Left ventricle myocardium inferior (tissue), 1 donor: Measurements from ENCODE around the gene PPARD. TPM values are rescaled to one million over a fixed set of nuclear protein-coding genes. Genes with fewer than 3 reads are reported as not detected.

Source experiments
- DNase-seq: peaks from one replicate; pipeline ENCODE4 v3.0.0-alpha.2; 2020
- H3K27ac ChIP-seq: fragments of 200-600 bp; replicated peaks from 2 replicates; pipeline ENCODE4 v1.8.0; 2021
- H3K27me3 ChIP-seq: fragments of 200-600 bp; 2 replicates; pipeline ENCODE4 v1.8.0; 2021; ENCODE audit warnings: low read depth
- H3K36me3 ChIP-seq: fragments of 200-600 bp; 2 replicates; pipeline ENCODE4 v1.8.0; 2021
- H3K4me1 ChIP-seq: fragments of 200-600 bp; 2 replicates; pipeline ENCODE4 v1.8.0; 2021
- H3K4me3 ChIP-seq: fragments of 200-600 bp; 2 replicates; pipeline ENCODE4 v1.8.0; 2021; ENCODE audit warnings: mild to moderate bottlenecking, moderate library complexity
- H3K9me3 ChIP-seq: fragments of 200-600 bp; replicated peaks from 2 replicates; pipeline ENCODE4 v1.8.0; 2021
- intact Hi-C: fragments of 100-400 bp; cut with micrococcal nuclease; formaldehyde crosslinking; loops from one replicate; pipeline ENCODE4 v1.11.0; 2022
- total RNA-seq: library from RNA; stranded (reverse); fragmentation: NEBNext Ultra II Directional; extraction: Animal tissue kit (Norgen Biotek cat#: 25700); gene quantifications from one replicate; pipeline ENCODE4 v1.2.1, GENCODE V29; 2021
- TF ChIP-seq, protein P1 (sequence below): fragments of 200-600 bp; IDR thresholded peaks from 2 replicates; pipeline ENCODE4 v1.8.0; 2021; ENCODE audit warnings: antibody characterized with exemption, mild to moderate bottlenecking, borderline replicate concordance
- donor health status: DM: no; HTN: yes; CAD: no; lungs with severe emphysema.

The PPARD gene
- total RNA-seq, 1 donor from 2014 or later, result 14.9 TPM

DNA sequence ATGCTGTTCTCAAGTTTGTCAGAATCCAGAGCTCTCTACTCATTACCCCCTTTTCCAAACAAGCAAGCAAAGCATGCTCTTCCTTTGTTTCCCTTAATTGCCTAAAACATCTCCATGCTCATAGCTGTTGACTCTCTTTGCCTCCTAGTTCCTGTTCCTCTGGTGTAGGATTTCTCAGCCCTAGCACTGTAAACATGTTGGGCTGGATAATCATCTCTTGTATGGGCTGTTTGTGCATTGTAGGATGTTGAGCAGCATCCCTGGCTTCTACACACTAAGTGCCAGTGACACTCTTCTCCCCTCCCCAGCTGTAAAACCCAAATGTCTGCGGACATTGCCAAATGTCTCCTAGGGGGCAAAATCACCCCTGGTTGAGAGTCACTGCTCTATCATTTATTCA is 14.0 kb downstream of the PPARD start:
- Histone ChIP-seq H3K9me3 (no peaks in the 10 kb centered on the region), H3K4me1 (peaks cover 43% of the 10 kb centered on the region), H3K4me3 (no peak overlapping the region), H3K27me3 (no peaks in the 10 kb centered on the region), H3K36me3 (peaks cover 33% of the 10 kb centered on the region), H3K27ac (no peak overlapping the region)
- intact Hi-C loops, result no loop called here
- no peak for DNase-seq
- TF ChIP-seq, protein P1, sequence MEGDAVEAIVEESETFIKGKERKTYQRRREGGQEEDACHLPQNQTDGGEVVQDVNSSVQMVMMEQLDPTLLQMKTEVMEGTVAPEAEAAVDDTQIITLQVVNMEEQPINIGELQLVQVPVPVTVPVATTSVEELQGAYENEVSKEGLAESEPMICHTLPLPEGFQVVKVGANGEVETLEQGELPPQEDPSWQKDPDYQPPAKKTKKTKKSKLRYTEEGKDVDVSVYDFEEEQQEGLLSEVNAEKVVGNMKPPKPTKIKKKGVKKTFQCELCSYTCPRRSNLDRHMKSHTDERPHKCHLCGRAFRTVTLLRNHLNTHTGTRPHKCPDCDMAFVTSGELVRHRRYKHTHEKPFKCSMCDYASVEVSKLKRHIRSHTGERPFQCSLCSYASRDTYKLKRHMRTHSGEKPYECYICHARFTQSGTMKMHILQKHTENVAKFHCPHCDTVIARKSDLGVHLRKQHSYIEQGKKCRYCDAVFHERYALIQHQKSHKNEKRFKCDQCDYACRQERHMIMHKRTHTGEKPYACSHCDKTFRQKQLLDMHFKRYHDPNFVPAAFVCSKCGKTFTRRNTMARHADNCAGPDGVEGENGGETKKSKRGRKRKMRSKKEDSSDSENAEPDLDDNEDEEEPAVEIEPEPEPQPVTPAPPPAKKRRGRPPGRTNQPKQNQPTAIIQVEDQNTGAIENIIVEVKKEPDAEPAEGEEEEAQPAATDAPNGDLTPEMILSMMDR, result no peak

DNA sequence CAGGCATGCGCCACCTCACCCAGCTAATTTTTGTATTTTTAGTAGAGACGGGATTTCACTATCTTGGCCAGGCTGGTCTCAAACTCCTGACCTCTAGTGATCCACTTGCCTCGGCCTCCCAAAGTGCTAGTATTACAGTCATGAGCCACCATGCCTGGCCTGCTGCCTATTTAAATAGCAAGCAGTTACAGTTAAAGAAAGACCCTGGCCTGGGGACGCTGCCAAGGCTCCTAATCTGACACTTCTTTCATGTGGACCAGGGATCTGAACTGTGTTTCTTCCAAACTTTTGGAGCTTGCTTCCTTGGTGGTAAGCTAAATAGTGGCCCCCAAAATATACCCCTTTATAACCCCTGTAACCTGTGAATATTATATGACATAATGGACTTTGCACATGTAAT is 15.3 kb downstream of the PPARD start:
- Histone ChIP-seq H3K27me3 (no peaks in the 10 kb centered on the region), H3K27ac (no peak overlapping the region), H3K36me3 (peaks cover 20% of the 10 kb centered on the region), H3K4me3 (no peak overlapping the region), H3K4me1 (peaks cover 56% of the 10 kb centered on the region), H3K9me3 (no peaks in the 10 kb centered on the region)
- intact Hi-C loops, result no loop called here
- TF ChIP-seq, protein P1, result no peak
- no peak for DNase-seq

DNA sequence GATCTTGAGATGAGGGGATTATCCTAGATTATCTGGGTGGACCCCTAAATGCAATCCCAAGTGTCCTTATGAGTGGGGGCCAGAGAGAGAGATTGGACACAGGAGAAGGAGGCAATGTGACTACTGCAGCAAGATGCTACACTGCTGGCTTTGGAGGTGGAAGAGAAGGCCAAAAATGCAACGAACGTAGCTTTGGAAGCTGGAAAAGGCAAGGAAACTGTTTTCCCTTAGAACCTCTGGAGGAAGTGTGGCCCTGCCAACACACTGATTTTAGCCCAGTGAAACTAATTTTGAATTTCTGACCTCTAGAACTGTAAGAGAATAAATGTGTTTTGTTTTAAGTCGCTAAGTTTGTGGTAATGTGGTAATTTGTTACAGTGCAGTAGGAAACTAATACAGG is 15.7 kb downstream of the PPARD start:
- no peak overlapping the region for H3K4me3 ChIP-seq
- no peaks in the 10 kb centered on the region for H3K27me3 ChIP-seq
- H3K4me1 ChIP-seq, result peaks cover 60% of the 10 kb centered on the region
- no peak for DNase-seq
- TF ChIP-seq, protein P1, result no peak
- peak overlapping the region; percentile 74 for H3K27ac ChIP-seq
- peaks cover 16% of the 10 kb centered on the region for H3K36me3 ChIP-seq
- intact Hi-C loops, result no loop called here
- no peaks in the 10 kb centered on the region for H3K9me3 ChIP-seq

DNA sequence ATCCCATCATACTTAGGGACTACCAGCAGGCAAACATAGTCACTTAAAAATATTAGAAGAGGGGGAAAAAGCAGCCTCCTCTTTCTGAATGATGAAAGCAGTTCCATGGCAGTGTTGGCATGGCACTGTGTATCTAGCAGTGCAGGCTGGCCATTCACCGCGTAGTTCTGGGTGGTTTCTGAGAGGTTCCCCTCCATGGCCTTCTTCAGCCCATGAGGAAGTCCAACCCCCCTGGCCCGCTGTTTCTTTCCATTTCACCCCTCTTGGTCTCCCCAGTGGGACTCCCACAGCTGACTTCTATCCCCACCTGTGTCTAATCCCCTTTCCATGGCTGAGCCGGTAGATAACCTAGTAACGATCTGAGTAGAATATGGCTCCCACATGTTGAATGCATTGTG is 17.0 kb downstream of the PPARD start:
- Histone ChIP-seq H3K4me3 (no peak overlapping the region), H3K4me1 (peaks cover 66% of the 10 kb centered on the region), H3K27ac (peak overlapping the region; percentile 74), H3K27me3 (no peaks in the 10 kb centered on the region), H3K36me3 (peaks cover 8% of the 10 kb centered on the region), H3K9me3 (no peaks in the 10 kb centered on the region)
- DNase-seq, result no peak
- TF ChIP-seq, protein P1, result no peak
- intact Hi-C loops, result no loop called here

DNA sequence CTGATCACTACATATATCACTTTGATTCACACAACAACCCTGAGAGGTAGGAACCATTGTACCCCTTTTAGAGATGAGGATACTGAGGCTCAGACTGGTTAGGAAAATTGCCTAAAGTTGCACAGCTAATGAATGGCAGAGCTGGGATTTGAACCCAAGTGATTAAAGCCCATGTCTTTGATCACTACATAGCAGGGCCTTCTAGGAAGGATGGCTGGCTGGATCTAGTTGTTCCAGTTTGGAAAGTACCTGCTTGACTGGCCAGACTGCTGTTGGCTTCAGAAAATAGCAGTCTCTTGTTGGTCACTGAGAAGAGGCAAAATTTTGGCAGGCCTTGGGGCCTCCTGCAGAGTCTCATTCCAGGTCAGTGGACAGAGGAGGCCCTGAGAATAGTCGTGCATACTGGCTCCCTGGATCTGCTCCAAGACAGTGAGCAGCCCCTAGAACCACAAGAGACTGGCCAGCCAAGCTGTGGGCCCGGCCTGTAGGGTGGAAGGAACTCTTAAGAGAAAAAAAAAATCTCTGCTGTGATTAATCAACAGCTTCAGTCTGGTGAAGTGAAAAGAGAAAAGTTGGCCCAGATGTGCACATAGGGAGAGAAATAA is 17.5 kb downstream of the PPARD start:
- Histone ChIP-seq H3K27ac (peak overlapping the region; percentile 74), H3K36me3 (peaks cover 8% of the 10 kb centered on the region), H3K9me3 (no peaks in the 10 kb centered on the region), H3K4me3 (no peak overlapping the region), H3K4me1 (peaks cover 66% of the 10 kb centered on the region), H3K27me3 (no peaks in the 10 kb centered on the region)
- DNase-seq, result peak; percentile 26
- intact Hi-C loops, result no loop called here
- TF ChIP-seq, protein P1, result no peak
